Measurements from ENCODE around the gene HIPK1.
"Not testable (repeated sequence)": the region's sequence is repeated elsewhere in the genome, so short reads cannot be mapped to it uniquely, and the experiment has no call there.

HIPK1 gene

GRCh38 chr1:113990961-113991360 is 61.8 kb downstream of the HIPK1 start:
- no peak overlapping the region for H3K4me3 ChIP-seq (ENCODE audit: low read length)
- H3K27ac ChIP-seq (ENCODE audit: low read length), result no peak overlapping the region
- H3K36me3 ChIP-seq (ENCODE audit: insufficient read depth, low read depth, low read length), result no peaks in the 10 kb centered on the region
- H3K9ac ChIP-seq (ENCODE audit: low read depth, low read length), result no peak overlapping the region
- H3K4me1 ChIP-seq (ENCODE audit: insufficient read depth, low read length), result no peaks in the 10 kb centered on the region
- H3K9me3 ChIP-seq (ENCODE audit: insufficient read depth, low read depth, low read length), result peaks cover 17% of the 10 kb centered on the region; the same call in 1 of the 2 replicates
- H3K27me3 ChIP-seq (ENCODE audit: insufficient read depth, low read length), result peaks cover 9% of the 10 kb centered on the region; the same call in 1 of the 2 replicates

- H3K9me3 ChIP-seq (ENCODE audit: insufficient read depth, low read depth, low read length), result peaks cover 11% of the 10 kb centered on the region; the same call in 1 of the 2 replicates
- no peaks in the 10 kb centered on the region for H3K36me3 ChIP-seq (ENCODE audit: insufficient read depth, low read depth, low read length)
- H3K27me3 ChIP-seq (ENCODE audit: insufficient read depth, low read length), result peaks cover 9% of the 10 kb centered on the region; the same call in 1 of the 2 replicates
- no peak overlapping the region for H3K4me3 ChIP-seq (ENCODE audit: low read length)
- H3K4me1 ChIP-seq (ENCODE audit: insufficient read depth, low read length), result no peaks in the 10 kb centered on the region
- no peak overlapping the region for H3K27ac ChIP-seq (ENCODE audit: low read length)
- H3K9ac ChIP-seq (ENCODE audit: low read depth, low read length), result no peak overlapping the region
Measured at GRCh38 chr1:113991467-113991997, 62.4 kb downstream of the HIPK1 start.

- Histone ChIP-seq H3K27me3 (ENCODE audit: insufficient read depth, low read length) (peaks cover 9% of the 10 kb centered on the region; the same call in 1 of the 2 replicates), H3K36me3 (ENCODE audit: insufficient read depth, low read depth, low read length) (no peaks in the 10 kb centered on the region), H3K9me3 (ENCODE audit: insufficient read depth, low read depth, low read length) (peaks cover 11% of the 10 kb centered on the region; the same call in 1 of the 2 replicates), H3K9ac (ENCODE audit: low read depth, low read length) (no peak overlapping the region), H3K27ac (ENCODE audit: low read length) (no peak overlapping the region), H3K4me1 (ENCODE audit: insufficient read depth, low read length) (no peaks in the 10 kb centered on the region), H3K4me3 (ENCODE audit: low read length) (no peak overlapping the region)
Measured at GRCh38 chr1:113993072-113993471, 63.9 kb downstream of the HIPK1 start.

- H3K9ac ChIP-seq (ENCODE audit: low read depth, low read length), result no peak overlapping the region
- H3K27ac ChIP-seq (ENCODE audit: low read length), result no peak overlapping the region
- no peaks in the 10 kb centered on the region for H3K36me3 ChIP-seq (ENCODE audit: insufficient read depth, low read depth, low read length)
- H3K4me3 ChIP-seq (ENCODE audit: low read length), result no peak overlapping the region
- peaks cover 11% of the 10 kb centered on the region; the same call in 1 of the 2 replicates for H3K9me3 ChIP-seq (ENCODE audit: insufficient read depth, low read depth, low read length)
- no peaks in the 10 kb centered on the region for H3K4me1 ChIP-seq (ENCODE audit: insufficient read depth, low read length)
- peaks cover 9% of the 10 kb centered on the region; the same call in 1 of the 2 replicates for H3K27me3 ChIP-seq (ENCODE audit: insufficient read depth, low read length)
Measured at GRCh38 chr1:113993766-113994165, 64.6 kb downstream of the HIPK1 start.

DNA sequence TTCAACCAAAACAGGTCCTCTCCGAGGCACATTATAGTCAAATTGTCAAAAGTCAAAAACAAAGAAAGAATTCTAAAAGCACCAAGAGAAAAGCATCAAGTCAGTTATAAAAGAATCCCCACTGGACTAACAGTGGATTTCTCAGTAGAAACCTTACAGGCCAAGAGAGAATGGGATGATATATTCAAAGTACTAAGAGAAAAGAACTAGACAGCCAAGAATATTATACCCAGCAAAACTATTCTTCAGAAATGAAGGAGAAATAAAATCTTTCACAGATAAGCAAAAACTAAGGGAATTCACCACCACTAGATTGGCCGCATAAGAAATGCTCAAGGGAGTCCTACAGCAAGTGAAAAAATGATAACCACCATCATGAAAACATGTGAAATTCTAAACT is 66.3 kb downstream of the HIPK1 start:
- peaks cover 5% of the 10 kb centered on the region; the same call in 1 of the 2 replicates for H3K4me1 ChIP-seq (ENCODE audit: insufficient read depth, low read length)
- H3K36me3 ChIP-seq (ENCODE audit: insufficient read depth, low read depth, low read length), result no peaks in the 10 kb centered on the region
- no peak overlapping the region for H3K9ac ChIP-seq (ENCODE audit: low read depth, low read length)
- H3K27me3 ChIP-seq (ENCODE audit: insufficient read depth, low read length), result no peaks in the 10 kb centered on the region
- no peak overlapping the region for H3K27ac ChIP-seq (ENCODE audit: low read length)
- H3K9me3 ChIP-seq (ENCODE audit: insufficient read depth, low read depth, low read length), result peaks cover 11% of the 10 kb centered on the region; the same call in 1 of the 2 replicates
- H3K4me3 ChIP-seq (ENCODE audit: low read length), result no peak overlapping the region

DNA sequence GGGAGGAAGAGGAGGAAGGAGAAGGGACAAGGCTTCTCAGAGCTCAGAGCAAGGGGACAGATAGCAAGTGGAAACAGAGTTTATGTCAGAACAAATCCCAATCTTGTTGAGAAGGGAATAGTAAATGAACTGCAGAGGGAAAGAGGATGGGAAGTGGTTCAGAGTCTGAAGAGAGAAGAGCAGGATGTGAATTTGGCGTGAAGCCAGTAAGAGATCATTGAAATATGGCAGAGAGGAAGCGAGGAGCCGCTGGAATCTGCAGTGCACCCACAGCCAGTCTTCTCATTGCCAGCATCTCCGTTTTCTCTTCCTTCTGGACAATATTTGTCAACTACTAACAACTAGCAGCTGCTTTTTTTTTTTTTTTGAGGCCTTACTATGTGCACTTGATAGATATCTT is 69.2 kb downstream of the HIPK1 start:
- no peaks in the 10 kb centered on the region for H3K27me3 ChIP-seq (ENCODE audit: insufficient read depth, low read length)
- no peaks in the 10 kb centered on the region for H3K36me3 ChIP-seq (ENCODE audit: insufficient read depth, low read depth, low read length)
- peaks cover 16% of the 10 kb centered on the region; the same call in 1 of the 2 replicates for H3K4me1 ChIP-seq (ENCODE audit: insufficient read depth, low read length)
- H3K4me3 ChIP-seq (ENCODE audit: low read length), result no peak overlapping the region
- no peak overlapping the region for H3K9ac ChIP-seq (ENCODE audit: low read depth, low read length)
- peaks cover 11% of the 10 kb centered on the region; the same call in 1 of the 2 replicates for H3K9me3 ChIP-seq (ENCODE audit: insufficient read depth, low read depth, low read length)
- no peak overlapping the region for H3K27ac ChIP-seq (ENCODE audit: low read length)

DNA sequence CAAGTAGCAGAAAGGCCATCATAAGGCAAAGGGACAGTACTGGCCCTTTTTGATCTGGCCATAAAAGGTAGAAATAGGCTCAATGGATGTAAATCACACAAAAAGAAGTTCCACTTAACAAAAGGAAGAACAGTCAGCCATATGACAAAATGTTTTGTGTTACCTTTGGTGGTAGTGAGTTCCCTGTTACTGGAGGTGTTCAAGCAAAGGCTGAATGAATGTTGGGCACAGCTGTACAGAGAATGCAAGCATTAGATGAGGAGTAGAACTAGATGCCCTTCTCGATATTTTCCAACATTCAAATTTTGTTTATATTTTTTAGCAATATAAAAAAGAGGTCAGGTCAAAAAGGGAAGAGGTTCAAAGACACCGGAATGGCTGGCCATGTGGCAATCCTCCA is 70.1 kb downstream of the HIPK1 start:
- no peak overlapping the region for H3K4me3 ChIP-seq (ENCODE audit: low read length)
- no peak overlapping the region for H3K9ac ChIP-seq (ENCODE audit: low read depth, low read length)
- H3K27ac ChIP-seq (ENCODE audit: low read length), result no peak overlapping the region
- no peaks in the 10 kb centered on the region for H3K27me3 ChIP-seq (ENCODE audit: insufficient read depth, low read length)
- H3K36me3 ChIP-seq (ENCODE audit: insufficient read depth, low read depth, low read length), result no peaks in the 10 kb centered on the region
- peaks cover 11% of the 10 kb centered on the region; the same call in 1 of the 2 replicates for H3K9me3 ChIP-seq (ENCODE audit: insufficient read depth, low read depth, low read length)
- H3K4me1 ChIP-seq (ENCODE audit: insufficient read depth, low read length), result peaks cover 16% of the 10 kb centered on the region; the same call in 1 of the 2 replicates

- Histone ChIP-seq H3K27me3 (ENCODE audit: insufficient read depth, low read length) (no peaks in the 10 kb centered on the region), H3K4me3 (ENCODE audit: low read length) (no peak overlapping the region), H3K27ac (ENCODE audit: low read length) (no peak overlapping the region), H3K9ac (ENCODE audit: low read depth, low read length) (no peak overlapping the region), H3K36me3 (ENCODE audit: insufficient read depth, low read depth, low read length) (no peaks in the 10 kb centered on the region), H3K4me1 (ENCODE audit: insufficient read depth, low read length) (peaks cover 16% of the 10 kb centered on the region; the same call in 1 of the 2 replicates), H3K9me3 (ENCODE audit: insufficient read depth, low read depth, low read length) (peaks cover 12% of the 10 kb centered on the region; the same call in 1 of the 2 replicates)
Measured at GRCh38 chr1:113999799-114000198, 70.7 kb downstream of the HIPK1 start.

DNA sequence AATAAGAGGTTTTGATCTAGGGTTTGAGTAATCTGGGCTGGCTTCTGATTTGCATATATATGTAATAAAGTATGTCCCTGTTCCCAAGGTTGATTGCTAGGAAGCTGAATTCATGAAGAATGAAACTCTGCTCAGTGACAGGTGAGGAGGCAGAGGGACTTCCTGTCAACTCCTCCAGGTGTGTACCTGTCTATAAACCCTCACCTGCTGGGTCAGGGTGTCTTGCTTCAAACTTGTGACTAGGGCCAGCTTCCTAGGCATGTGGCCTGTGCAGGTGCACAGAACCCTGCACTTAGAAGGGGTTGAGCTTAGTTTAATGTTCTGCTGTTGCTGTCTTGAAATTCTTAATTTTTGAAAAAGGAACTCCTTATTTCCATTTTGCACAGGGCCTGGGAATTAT is 71.3 kb downstream of the HIPK1 start:
- Histone ChIP-seq H3K9ac (ENCODE audit: low read depth, low read length) (no peak overlapping the region), H3K36me3 (ENCODE audit: insufficient read depth, low read depth, low read length) (no peaks in the 10 kb centered on the region), H3K4me1 (ENCODE audit: insufficient read depth, low read length) (peaks cover 16% of the 10 kb centered on the region; the same call in 1 of the 2 replicates), H3K27ac (ENCODE audit: low read length) (no peak overlapping the region), H3K4me3 (ENCODE audit: low read length) (no peak overlapping the region), H3K27me3 (ENCODE audit: insufficient read depth, low read length) (no peaks in the 10 kb centered on the region), H3K9me3 (ENCODE audit: insufficient read depth, low read depth, low read length) (peaks cover 5% of the 10 kb centered on the region; the same call in 1 of the 2 replicates)

GRCh38 chr1:114002492-114003239 is 73.5 kb downstream of the HIPK1 start:
- Histone ChIP-seq H3K9me3 (ENCODE audit: insufficient read depth, low read depth, low read length) (0 out of 2 replicates have a peak, but pooled peaks cover 2% of the 10 kb centered on the region), H3K27ac (ENCODE audit: low read length) (no peak overlapping the region), H3K9ac (ENCODE audit: low read depth, low read length) (no peak overlapping the region), H3K27me3 (ENCODE audit: insufficient read depth, low read length) (no peaks in the 10 kb centered on the region), H3K36me3 (ENCODE audit: insufficient read depth, low read depth, low read length) (no peaks in the 10 kb centered on the region), H3K4me1 (ENCODE audit: insufficient read depth, low read length) (peaks cover 18% of the 10 kb centered on the region; the same call in 1 of the 2 replicates), H3K4me3 (ENCODE audit: low read length) (no peak overlapping the region)

- Histone ChIP-seq H3K4me3 (ENCODE audit: low read length) (no peak overlapping the region), H3K27me3 (ENCODE audit: insufficient read depth, low read length) (no peaks in the 10 kb centered on the region), H3K27ac (ENCODE audit: low read length) (no peak overlapping the region), H3K4me1 (ENCODE audit: insufficient read depth, low read length) (peaks cover 26% of the 10 kb centered on the region; the same call in 1 of the 2 replicates), H3K9me3 (ENCODE audit: insufficient read depth, low read depth, low read length) (0 out of 2 replicates have a peak, but pooled peaks cover 2% of the 10 kb centered on the region), H3K9ac (ENCODE audit: low read depth, low read length) (no peak overlapping the region), H3K36me3 (ENCODE audit: insufficient read depth, low read depth, low read length) (no peaks in the 10 kb centered on the region)
Measured at GRCh38 chr1:114003431-114003830, 74.3 kb downstream of the HIPK1 start.

DNA sequence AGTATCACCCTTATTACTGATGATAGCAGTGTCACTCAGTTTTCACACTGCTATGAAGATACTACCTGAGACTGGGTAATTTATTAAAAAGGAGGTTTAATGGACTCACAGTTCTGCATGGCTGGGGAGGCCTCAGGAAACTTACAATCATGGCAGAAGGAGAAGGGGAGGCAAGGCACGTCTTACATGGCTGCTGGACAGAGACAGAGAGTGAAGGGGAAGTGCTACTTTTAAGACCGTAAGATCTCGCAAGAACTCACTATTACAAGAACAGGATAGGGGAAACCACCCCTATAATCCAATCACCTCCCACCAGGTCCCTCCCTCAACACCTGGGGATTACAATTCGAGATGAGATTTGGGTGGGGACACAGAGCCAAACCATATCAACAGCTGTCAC is 77.7 kb downstream of the HIPK1 start:
- not testable (repeated sequence) for H3K9me3 ChIP-seq (ENCODE audit: insufficient read depth, low read depth, low read length); H3K27me3 ChIP-seq (ENCODE audit: insufficient read depth, low read length); H3K36me3 ChIP-seq (ENCODE audit: insufficient read depth, low read depth, low read length)

More for the DNA sequence above, 77.7 kb downstream of the HIPK1 start:
- H3K9ac ChIP-seq (ENCODE audit: low read depth, low read length); H3K4me3 ChIP-seq (ENCODE audit: low read length); H3K27ac ChIP-seq (ENCODE audit: low read length): not testable (repeated sequence)
- peaks cover 20% of the 10 kb centered on the region; the same call in 1 of the 2 replicates for H3K4me1 ChIP-seq (ENCODE audit: insufficient read depth, low read length)

Data from iPS-20b (cell line).